ENCODE measurements around the gene STEAP2.

The STEAP2 gene

DNA sequence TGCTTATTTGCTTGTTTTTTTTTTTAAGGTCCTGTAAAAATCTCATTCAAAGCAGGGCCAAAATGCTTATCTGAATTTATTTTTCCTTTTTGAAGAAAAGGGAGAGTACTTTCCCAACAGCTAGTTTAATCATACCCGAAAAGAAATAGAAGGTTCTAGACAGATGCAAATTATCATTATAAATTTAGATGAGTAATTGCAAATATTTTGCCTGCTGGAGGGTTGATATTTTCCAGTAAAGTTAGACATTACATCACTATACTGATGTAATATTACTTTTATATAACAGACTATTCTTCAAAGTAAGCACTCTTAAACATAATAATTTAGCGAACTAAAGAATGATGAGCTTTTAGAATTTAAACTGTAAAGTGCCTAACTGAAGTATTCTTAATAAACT is 19.3 kb downstream of the STEAP2 start:
- peak overlapping the region; percentile 1 for H3K27ac ChIP-seq (ENCODE audit: low read depth, low read length)
- H3K36me3 ChIP-seq (ENCODE audit: control insufficient read depth in 5 of 5, insufficient read depth in 5 of 5, low read length in 5 of 5), result peaks cover 0 to 17% (median 0%) of the 10 kb centered on the region in 5 donors
- no peaks in the 10 kb centered on the region for H3K9me3 ChIP-seq (ENCODE audit: control insufficient read depth in 5 of 5, low read length in 5 of 5)
- no peak overlapping the region for H3K9ac ChIP-seq (ENCODE audit: low read length in 5 of 5)
- H3K4me1 ChIP-seq (ENCODE audit: control insufficient read depth in 5 of 5, insufficient read depth in 5 of 5, low read length in 5 of 5), result no peaks in the 10 kb centered on the region
- H3K27me3 ChIP-seq (ENCODE audit: control insufficient read depth in 5 of 5, insufficient read depth in 4 of 5, low read length in 5 of 5), result no peaks in the 10 kb centered on the region
- no peak overlapping the region for H3K4me3 ChIP-seq (ENCODE audit: low read depth in 1 of 5, low read length in 5 of 5)

DNA sequence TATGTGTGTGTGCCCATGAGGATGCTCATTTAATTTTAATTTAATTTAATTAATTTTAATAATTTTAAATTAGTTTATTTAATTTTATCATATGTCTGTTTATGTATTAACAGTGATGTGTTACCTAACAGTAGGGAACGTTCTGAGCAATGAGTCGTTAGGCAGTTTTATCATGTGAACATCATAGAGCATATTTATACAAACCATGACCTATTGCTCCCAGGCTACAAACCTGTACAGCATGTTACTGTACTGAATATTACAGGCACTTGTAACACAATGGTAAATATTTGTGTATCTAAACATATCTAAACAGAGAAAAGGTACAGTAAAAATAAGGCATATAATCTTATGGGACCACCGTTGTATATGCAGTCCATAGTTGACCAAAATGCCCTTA is 19.8 kb downstream of the STEAP2 start:
- Histone ChIP-seq H3K9me3 (ENCODE audit: control insufficient read depth in 5 of 5, low read length in 5 of 5) (no peaks in the 10 kb centered on the region), H3K4me1 (ENCODE audit: control insufficient read depth in 5 of 5, insufficient read depth in 5 of 5, low read length in 5 of 5) (no peaks in the 10 kb centered on the region), H3K36me3 (ENCODE audit: control insufficient read depth in 5 of 5, insufficient read depth in 5 of 5, low read length in 5 of 5) (peaks cover 0 to 17% (median 0%) of the 10 kb centered on the region in 5 donors), H3K27ac (ENCODE audit: low read depth, low read length) (no peak overlapping the region), H3K27me3 (ENCODE audit: control insufficient read depth in 5 of 5, insufficient read depth in 4 of 5, low read length in 5 of 5) (no peaks in the 10 kb centered on the region), H3K9ac (ENCODE audit: low read length in 5 of 5) (no peak overlapping the region), H3K4me3 (ENCODE audit: low read depth in 1 of 5, low read length in 5 of 5) (no peak overlapping the region)

DNA sequence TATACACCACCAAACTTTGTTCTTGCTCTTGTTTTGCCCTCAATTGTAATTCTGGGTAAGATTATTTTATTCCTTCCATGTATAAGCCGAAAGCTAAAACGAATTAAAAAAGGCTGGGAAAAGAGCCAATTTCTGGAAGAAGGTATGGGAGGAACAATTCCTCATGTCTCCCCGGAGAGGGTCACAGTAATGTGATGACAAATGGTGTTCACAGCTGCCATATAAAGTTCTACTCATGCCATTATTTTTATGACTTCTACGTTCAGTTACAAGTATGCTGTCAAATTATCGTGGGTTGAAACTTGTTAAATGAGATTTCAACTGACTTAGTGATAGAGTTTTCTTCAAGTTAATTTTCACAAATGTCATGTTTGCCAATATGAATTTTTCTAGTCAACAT is 20.9 kb downstream of the STEAP2 start:
- H3K27me3 ChIP-seq (ENCODE audit: control insufficient read depth in 5 of 5, insufficient read depth in 4 of 5, low read length in 5 of 5), result no peaks in the 10 kb centered on the region
- H3K36me3 ChIP-seq (ENCODE audit: control insufficient read depth in 5 of 5, insufficient read depth in 5 of 5, low read length in 5 of 5), result peaks cover 0 to 12% (median 0%) of the 10 kb centered on the region in 5 donors
- no peak overlapping the region for H3K27ac ChIP-seq (ENCODE audit: low read depth, low read length)
- no peaks in the 10 kb centered on the region for H3K4me1 ChIP-seq (ENCODE audit: control insufficient read depth in 5 of 5, insufficient read depth in 5 of 5, low read length in 5 of 5)
- no peaks in the 10 kb centered on the region for H3K9me3 ChIP-seq (ENCODE audit: control insufficient read depth in 5 of 5, low read length in 5 of 5)
- H3K9ac ChIP-seq (ENCODE audit: low read length in 5 of 5), result no peak overlapping the region
- H3K4me3 ChIP-seq (ENCODE audit: low read depth in 1 of 5, low read length in 5 of 5), result no peak overlapping the region

GRCh38 chr7:90233569-90233968 is 22.0 kb downstream of the STEAP2 start:
- H3K9ac ChIP-seq (ENCODE audit: low read length in 5 of 5), result no peak overlapping the region
- H3K27me3 ChIP-seq (ENCODE audit: control insufficient read depth in 5 of 5, insufficient read depth in 4 of 5, low read length in 5 of 5), result no peaks in the 10 kb centered on the region
- no peak overlapping the region for H3K27ac ChIP-seq (ENCODE audit: low read depth, low read length)
- no peaks in the 10 kb centered on the region for H3K4me1 ChIP-seq (ENCODE audit: control insufficient read depth in 5 of 5, insufficient read depth in 5 of 5, low read length in 5 of 5)
- H3K36me3 ChIP-seq (ENCODE audit: control insufficient read depth in 5 of 5, insufficient read depth in 5 of 5, low read length in 5 of 5), result peaks cover 0 to 10% (median 0%) of the 10 kb centered on the region in 5 donors
- H3K9me3 ChIP-seq (ENCODE audit: control insufficient read depth in 5 of 5, low read length in 5 of 5), result no peaks in the 10 kb centered on the region
- no peak overlapping the region for H3K4me3 ChIP-seq (ENCODE audit: low read depth in 1 of 5, low read length in 5 of 5)

DNA sequence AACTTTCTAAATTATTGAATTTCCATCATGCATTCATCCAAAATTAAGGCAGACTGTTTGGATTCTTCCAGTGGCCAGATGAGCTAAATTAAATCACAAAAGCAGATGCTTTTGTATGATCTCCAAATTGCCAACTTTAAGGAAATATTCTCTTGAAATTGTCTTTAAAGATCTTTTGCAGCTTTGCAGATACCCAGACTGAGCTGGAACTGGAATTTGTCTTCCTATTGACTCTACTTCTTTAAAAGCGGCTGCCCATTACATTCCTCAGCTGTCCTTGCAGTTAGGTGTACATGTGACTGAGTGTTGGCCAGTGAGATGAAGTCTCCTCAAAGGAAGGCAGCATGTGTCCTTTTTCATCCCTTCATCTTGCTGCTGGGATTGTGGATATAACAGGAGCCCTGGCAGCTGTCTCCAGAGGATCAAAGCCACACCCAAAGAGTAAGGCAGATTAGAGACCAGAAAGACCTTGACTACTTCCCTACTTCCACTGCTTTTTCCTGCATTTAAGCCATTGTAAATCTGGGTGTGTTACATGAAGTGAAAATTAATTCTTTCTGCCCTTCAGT is 25.3 kb downstream of the STEAP2 start:
- Histone ChIP-seq H3K36me3 (ENCODE audit: control insufficient read depth in 5 of 5, insufficient read depth in 5 of 5, low read length in 5 of 5) (peaks cover 0 to 5% (median 0%) of the 10 kb centered on the region in 5 donors), H3K4me3 (ENCODE audit: low read depth in 1 of 5, low read length in 5 of 5) (no peak overlapping the region), H3K9ac (ENCODE audit: low read length in 5 of 5) (no peak overlapping the region), H3K4me1 (ENCODE audit: control insufficient read depth in 5 of 5, insufficient read depth in 5 of 5, low read length in 5 of 5) (no peaks in the 10 kb centered on the region), H3K27me3 (ENCODE audit: control insufficient read depth in 5 of 5, insufficient read depth in 4 of 5, low read length in 5 of 5) (no peaks in the 10 kb centered on the region), H3K27ac (ENCODE audit: low read depth, low read length) (no peak overlapping the region), H3K9me3 (ENCODE audit: control insufficient read depth in 5 of 5, low read length in 5 of 5) (no peaks in the 10 kb centered on the region)

DNA sequence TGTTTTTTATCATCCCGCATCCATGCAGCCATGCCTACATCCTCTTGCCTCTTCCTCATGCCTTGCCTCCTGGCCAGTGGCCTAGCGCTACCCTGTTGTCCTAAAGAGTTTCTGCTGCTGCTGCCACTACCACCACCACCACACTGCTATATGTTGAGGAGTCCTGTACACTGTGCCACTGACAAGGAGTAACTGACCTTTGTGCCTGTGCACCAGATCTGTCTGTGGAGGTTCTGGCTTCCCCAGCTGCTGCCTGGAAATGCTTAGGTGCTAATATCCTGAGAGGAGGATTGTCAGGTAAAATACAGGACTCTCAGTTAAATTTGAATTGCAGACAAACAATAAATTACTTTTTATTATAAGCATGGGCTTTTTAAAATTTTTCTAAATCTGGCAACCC is 26.5 kb downstream of the STEAP2 start:
- Histone ChIP-seq H3K27me3 (ENCODE audit: control insufficient read depth in 5 of 5, insufficient read depth in 4 of 5, low read length in 5 of 5) (no peaks in the 10 kb centered on the region), H3K4me1 (ENCODE audit: control insufficient read depth in 5 of 5, insufficient read depth in 5 of 5, low read length in 5 of 5) (no peaks in the 10 kb centered on the region), H3K27ac (ENCODE audit: low read depth, low read length) (no peak overlapping the region)

DNA sequence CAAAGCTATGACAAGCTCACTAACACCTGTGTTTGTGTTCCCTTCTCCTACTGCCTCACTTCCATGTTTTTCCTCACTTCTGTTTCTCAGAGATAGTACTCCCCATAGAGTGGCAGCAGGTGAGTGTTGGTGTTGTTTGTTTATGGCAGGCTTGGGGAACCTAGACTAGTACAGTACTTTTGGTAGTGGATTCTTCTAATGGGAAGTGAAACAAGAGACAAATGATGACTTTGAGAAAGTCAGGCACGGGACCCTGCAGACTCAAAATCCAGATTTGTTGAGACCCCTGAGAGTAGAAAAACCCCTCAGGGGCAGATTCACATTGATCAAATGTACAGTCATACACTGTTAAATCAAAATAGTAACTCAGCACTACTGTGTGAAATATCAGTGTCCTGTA is 27.0 kb downstream of the STEAP2 start:
- H3K36me3 ChIP-seq (ENCODE audit: control insufficient read depth in 5 of 5, insufficient read depth in 5 of 5, low read length in 5 of 5), result peaks cover 0 to 5% (median 0%) of the 10 kb centered on the region in 5 donors
- H3K9ac ChIP-seq (ENCODE audit: low read length in 5 of 5), result no peak overlapping the region
- no peaks in the 10 kb centered on the region for H3K4me1 ChIP-seq (ENCODE audit: control insufficient read depth in 5 of 5, insufficient read depth in 5 of 5, low read length in 5 of 5)
- no peak overlapping the region for H3K4me3 ChIP-seq (ENCODE audit: low read depth in 1 of 5, low read length in 5 of 5)
- no peaks in the 10 kb centered on the region for H3K9me3 ChIP-seq (ENCODE audit: control insufficient read depth in 5 of 5, low read length in 5 of 5)
- no peak overlapping the region for H3K27ac ChIP-seq (ENCODE audit: low read depth, low read length)
- H3K27me3 ChIP-seq (ENCODE audit: control insufficient read depth in 5 of 5, insufficient read depth in 4 of 5, low read length in 5 of 5), result no peaks in the 10 kb centered on the region

More for the DNA sequence above, 26.5 kb downstream of the STEAP2 start:
- Histone ChIP-seq H3K9me3 (ENCODE audit: control insufficient read depth in 5 of 5, low read length in 5 of 5) (no peaks in the 10 kb centered on the region), H3K36me3 (ENCODE audit: control insufficient read depth in 5 of 5, insufficient read depth in 5 of 5, low read length in 5 of 5) (peaks cover 0 to 5% (median 0%) of the 10 kb centered on the region in 5 donors), H3K9ac (ENCODE audit: low read length in 5 of 5) (no peak overlapping the region), H3K4me3 (ENCODE audit: low read depth in 1 of 5, low read length in 5 of 5) (no peak overlapping the region)

DNA sequence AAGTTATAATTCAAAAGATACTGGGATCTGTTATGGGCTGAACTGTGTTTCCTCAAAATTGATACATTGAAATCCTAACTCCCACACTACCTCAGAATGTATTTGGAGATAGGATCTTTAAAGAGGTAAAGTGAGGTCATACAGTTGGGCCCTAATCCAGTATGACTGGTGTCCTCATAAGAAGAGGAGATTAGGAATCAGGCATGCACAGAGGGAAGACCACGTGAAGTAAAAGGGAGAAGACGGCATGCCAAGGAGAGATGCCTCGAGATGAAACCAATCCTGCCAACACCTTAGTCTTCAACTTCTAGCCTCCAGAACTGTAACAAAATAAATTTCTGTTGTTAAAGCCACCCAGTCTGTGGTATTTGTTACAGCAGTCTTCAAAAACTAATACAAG is 27.5 kb downstream of the STEAP2 start:
- Histone ChIP-seq H3K4me1 (ENCODE audit: control insufficient read depth in 5 of 5, insufficient read depth in 5 of 5, low read length in 5 of 5) (peaks cover 0 to 1% (median under 1%) of the 10 kb centered on the region in 5 donors), H3K9ac (ENCODE audit: low read length in 5 of 5) (no peak overlapping the region), H3K36me3 (ENCODE audit: control insufficient read depth in 5 of 5, insufficient read depth in 5 of 5, low read length in 5 of 5) (peaks cover 0 to 5% (median 0%) of the 10 kb centered on the region in 5 donors), H3K27ac (ENCODE audit: low read depth, low read length) (no peak overlapping the region), H3K9me3 (ENCODE audit: control insufficient read depth in 5 of 5, low read length in 5 of 5) (no peaks in the 10 kb centered on the region), H3K4me3 (ENCODE audit: low read depth in 1 of 5, low read length in 5 of 5) (no peak overlapping the region), H3K27me3 (ENCODE audit: control insufficient read depth in 5 of 5, insufficient read depth in 4 of 5, low read length in 5 of 5) (no peaks in the 10 kb centered on the region)

- Histone ChIP-seq H3K27me3 (ENCODE audit: control insufficient read depth in 5 of 5, insufficient read depth in 4 of 5, low read length in 5 of 5) (no peaks in the 10 kb centered on the region), H3K4me3 (ENCODE audit: low read depth in 1 of 5, low read length in 5 of 5) (no peak overlapping the region), H3K9me3 (ENCODE audit: control insufficient read depth in 5 of 5, low read length in 5 of 5) (no peaks in the 10 kb centered on the region), H3K9ac (ENCODE audit: low read length in 5 of 5) (no peak overlapping the region), H3K4me1 (ENCODE audit: control insufficient read depth in 5 of 5, insufficient read depth in 5 of 5, low read length in 5 of 5) (peaks cover 0 to 8% (median 7%) of the 10 kb centered on the region in 5 donors), H3K36me3 (ENCODE audit: control insufficient read depth in 5 of 5, insufficient read depth in 5 of 5, low read length in 5 of 5) (peaks cover 0 to 5% (median 0%) of the 10 kb centered on the region in 5 donors), H3K27ac (ENCODE audit: low read depth, low read length) (no peak overlapping the region)
Observed at GRCh38 chr7:90239625-90240228, 28.2 kb downstream of the STEAP2 start.

DNA sequence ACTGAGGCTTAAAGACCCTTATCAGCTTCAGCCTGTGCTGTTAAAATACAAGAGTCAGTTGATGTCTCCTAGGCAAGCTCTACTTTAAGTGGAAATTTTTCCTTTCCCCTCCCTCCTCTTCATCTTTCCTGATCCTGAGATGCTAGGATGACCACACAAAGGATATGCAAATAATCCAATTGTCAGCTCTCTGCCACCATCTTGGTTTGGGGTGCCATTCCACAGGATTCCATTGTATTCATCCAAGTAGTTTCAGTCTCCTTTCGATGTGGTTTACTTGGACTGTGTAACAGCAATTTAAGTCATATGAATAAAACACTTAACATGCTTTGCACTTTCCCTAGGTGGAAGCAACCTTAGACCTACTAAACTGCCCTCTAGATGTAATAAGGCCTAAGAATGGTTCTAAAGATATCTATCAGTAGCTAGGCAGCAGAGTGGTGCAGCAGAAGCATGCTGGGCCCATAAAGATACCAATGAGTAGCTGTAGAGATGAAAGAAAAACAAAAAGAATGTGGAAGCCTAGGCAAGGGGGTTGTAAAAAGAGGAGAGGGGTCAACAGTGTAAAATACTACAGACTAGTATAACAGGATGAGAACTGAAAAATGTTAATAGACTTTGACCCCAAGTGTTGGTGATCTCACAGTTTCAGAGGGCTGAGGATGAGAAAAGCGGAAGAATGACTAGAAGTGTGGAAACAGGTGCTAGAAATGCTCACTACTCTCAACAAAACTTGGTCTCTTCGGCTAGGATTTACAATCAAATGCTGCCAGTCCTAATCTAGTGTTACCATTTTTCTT is 31.0 kb downstream of the STEAP2 start:
- Histone ChIP-seq H3K9me3 (ENCODE audit: control insufficient read depth in 5 of 5, low read length in 5 of 5) (no peaks in the 10 kb centered on the region), H3K27ac (ENCODE audit: low read depth, low read length) (no peak overlapping the region)

More for the DNA sequence above, 31.0 kb downstream of the STEAP2 start:
- Histone ChIP-seq H3K9ac (ENCODE audit: low read length in 5 of 5) (no peak overlapping the region), H3K27me3 (ENCODE audit: control insufficient read depth in 5 of 5, insufficient read depth in 4 of 5, low read length in 5 of 5) (peaks cover 0 to 3% (median 0%) of the 10 kb centered on the region in 5 donors), H3K4me1 (ENCODE audit: control insufficient read depth in 5 of 5, insufficient read depth in 5 of 5, low read length in 5 of 5) (peaks cover 6 to 28% (median 21%) of the 10 kb centered on the region in 5 donors), H3K36me3 (ENCODE audit: control insufficient read depth in 5 of 5, insufficient read depth in 5 of 5, low read length in 5 of 5) (peaks cover 0 to 3% (median 0%) of the 10 kb centered on the region in 5 donors), H3K4me3 (ENCODE audit: low read depth in 1 of 5, low read length in 5 of 5) (no peak overlapping the region)
